Neural cell (in vitro differentiated cells): Measurements from ENCODE around the gene LIG1. TPM values are rescaled to one million over a fixed set of nuclear protein-coding genes. Genes with fewer than 3 reads are reported as not detected.
A peak's percentile ranks its signal among the peaks of the same experiment; 100 is the strongest.

Experiments
- H2AFZ ChIP-seq: fragments of 200-600, 300-800 bp; sonication (generic), shearing (Covaris generic); 2 replicates; pipeline ENCODE4 v1.6.0; 2014; ENCODE audit warnings: low read depth, mild to moderate bottlenecking, antibody characterized with exemption, low read length, moderate library complexity
- H3F3A ChIP-seq: fragments of 200-600 bp; shearing (Covaris generic); 2 replicates; pipeline ENCODE4 v1.6.1; 2016; ENCODE audit warnings: mild to moderate bottlenecking, moderate library complexity, mixed read lengths, antibody characterized with exemption, low read length; ENCODE audit not compliant: insufficient read depth, poor library complexity, severe bottlenecking
- H3K27ac ChIP-seq: fragments of 200-600, 300-800 bp; sonication (generic), shearing (Covaris generic); 2 replicates; pipeline ENCODE4 v1.5.1; 2014; ENCODE audit warnings: mild to moderate bottlenecking, low read length, moderate library complexity
- H3K27me3 ChIP-seq: fragments of 300-800, 200-600 bp; sonication (generic), shearing (Covaris generic); 2 replicates; pipeline ENCODE4 v1.6.0; 2014; ENCODE audit warnings: mild to moderate bottlenecking, low read depth, low read length, moderate library complexity; ENCODE audit not compliant: insufficient read depth
- H3K36me3 ChIP-seq: fragments of 300-800, 200-600 bp; sonication (generic), shearing (Covaris generic); 2 replicates; pipeline ENCODE4 v1.5.1; 2014; ENCODE audit warnings: mild to moderate bottlenecking, antibody characterized with exemption, low read length, moderate library complexity; ENCODE audit not compliant: insufficient read depth
- H3K4me2 ChIP-seq: fragments of 300-800, 200-600 bp; sonication (generic), shearing (Covaris generic); 2 replicates; pipeline ENCODE4 v1.6.0; 2014; ENCODE audit warnings: mild to moderate bottlenecking, low read length
- H3K4me3 ChIP-seq: fragments of 300-800, 200-600 bp; sonication (generic), shearing (Covaris generic); 2 replicates; pipeline ENCODE4 v1.5.1; 2014; ENCODE audit warnings: mild to moderate bottlenecking, low read length, moderate library complexity
- H3K79me2 ChIP-seq: fragments of 200-600 bp; shearing (Covaris generic); replicated peaks from 2 replicates; pipeline ENCODE4 v1.6.0; 2014; ENCODE audit warnings: mild to moderate bottlenecking, low read length, moderate library complexity; ENCODE audit not compliant: insufficient read depth
- H3K9ac ChIP-seq: fragments of 300-800, 200-600 bp; sonication (generic), shearing (Covaris generic); 2 replicates; pipeline ENCODE4 v1.6.1; 2016; ENCODE audit warnings: mild to moderate bottlenecking, low read length, mixed read lengths
- H3K9me2 ChIP-seq: fragments of 200-600 bp; shearing (Covaris generic); 2 replicates; pipeline ENCODE4 v1.6.1; 2016; ENCODE audit warnings: mild to moderate bottlenecking, low read length, mixed read lengths; ENCODE audit not compliant: insufficient read depth
- H3K9me3 ChIP-seq: fragments of 200-600, 300-800 bp; sonication (generic), shearing (Covaris generic); 2 replicates; pipeline ENCODE4 v1.6.1; 2016; ENCODE audit warnings: mild to moderate bottlenecking, mixed run types, low read length, moderate library complexity, mixed read lengths
- H4K20me1 ChIP-seq: fragments of 200-600 bp; shearing (Covaris generic); 2 replicates; pipeline ENCODE4 v1.6.1; 2016; ENCODE audit warnings: mild to moderate bottlenecking, mixed run types; ENCODE audit not compliant: insufficient read depth
- EP300 ChIP-seq: fragments of 450-650 bp; conservative IDR thresholded peaks from 2 replicates; pipeline ENCODE4 v1.6.1; 2014; ENCODE audit warnings: antibody characterized with exemption, mild to moderate bottlenecking, moderate library complexity; ENCODE audit not compliant: poor library complexity, severe bottlenecking
- EZH2 ChIP-seq: fragments of 200-600, 300-800 bp; shearing (Covaris generic), sonication (generic); IDR thresholded peaks from 2 replicates; pipeline ENCODE4 v1.6.1; 2014; ENCODE audit warnings: antibody characterized with exemption, low read length, borderline replicate concordance, mild to moderate bottlenecking; ENCODE audit not compliant: insufficient read depth, poor library complexity, severe bottlenecking
- MXI1 ChIP-seq: fragments of 450-650 bp; conservative IDR thresholded peaks from 2 replicates; pipeline ENCODE4 v1.6.1; 2014; ENCODE audit warnings: antibody characterized with exemption, mild to moderate bottlenecking; ENCODE audit not compliant: poor library complexity, severe bottlenecking
- POLR2AphosphoS5 ChIP-seq: IDR thresholded peaks from 2 replicates; pipeline ENCODE4 v1.6.1; 2012
- RAD21 ChIP-seq: fragments of 450-650 bp; conservative IDR thresholded peaks from 2 replicates; pipeline ENCODE4 v1.6.1; 2014; ENCODE audit warnings: antibody characterized with exemption, mild to moderate bottlenecking, moderate library complexity
- SMC3 ChIP-seq: fragments of 450-650 bp; conservative IDR thresholded peaks from 2 replicates; pipeline ENCODE4 v1.6.1; 2014; ENCODE audit warnings: antibody characterized with exemption, mild to moderate bottlenecking, moderate library complexity; ENCODE audit not compliant: poor library complexity
- TAF1 ChIP-seq: IDR thresholded peaks from 2 replicates; pipeline ENCODE4 v1.6.1; 2012; ENCODE audit warnings: low read depth
- polyA plus RNA-seq: library from polyadenylated mRNA; depleted of rRNA; stranded (reverse); fragments of >200 nt; gene quantifications from 2 replicates; pipeline ENCODE4 v1.2.3, GENCODE V29; 2014
- TF ChIP-seq, protein P1 (sequence below): IDR thresholded peaks from 2 replicates; pipeline ENCODE4 v1.6.1; 2012; ENCODE audit warnings: borderline replicate concordance
- TF ChIP-seq, protein P2 (sequence below): fragments of 450-650 bp; IDR thresholded peaks from 2 replicates; pipeline ENCODE4 v1.5.1; 2014; ENCODE audit warnings: antibody characterized with exemption, mild to moderate bottlenecking, moderate library complexity; ENCODE audit not compliant: poor library complexity, severe bottlenecking

Gene LIG1
- polyA plus RNA-seq, 1 donor from 2014 or later, result 33.9 TPM

GRCh38 chr19:48206397-48207093 lies 36.4 kb upstream of the LIG1 start:
- Histone ChIP-seq H3K9ac (no peak overlapping the region), H3K4me2 (no peak overlapping the region), H3K27me3 (no peaks in the 10 kb centered on the region), H3K79me2 (no peaks in the 10 kb centered on the region), H3K36me3 (no peaks in the 10 kb centered on the region), H3K4me3 (no peak overlapping the region), H3F3A (peaks cover 5% of the 10 kb centered on the region), H4K20me1 (no peaks in the 10 kb centered on the region), H3K27ac (no peak overlapping the region), H2AFZ (no peak overlapping the region), H3K9me3 (no peaks in the 10 kb centered on the region), H3K9me2 (no peaks in the 10 kb centered on the region)
- TF ChIP-seq EP300 (no peak), RAD21 (no peak), SMC3 (no peak), POLR2AphosphoS5 (no peak), MXI1 (no peak), TAF1 (no peak), EZH2 (no peak)
- TF ChIP-seq, protein P1, sequence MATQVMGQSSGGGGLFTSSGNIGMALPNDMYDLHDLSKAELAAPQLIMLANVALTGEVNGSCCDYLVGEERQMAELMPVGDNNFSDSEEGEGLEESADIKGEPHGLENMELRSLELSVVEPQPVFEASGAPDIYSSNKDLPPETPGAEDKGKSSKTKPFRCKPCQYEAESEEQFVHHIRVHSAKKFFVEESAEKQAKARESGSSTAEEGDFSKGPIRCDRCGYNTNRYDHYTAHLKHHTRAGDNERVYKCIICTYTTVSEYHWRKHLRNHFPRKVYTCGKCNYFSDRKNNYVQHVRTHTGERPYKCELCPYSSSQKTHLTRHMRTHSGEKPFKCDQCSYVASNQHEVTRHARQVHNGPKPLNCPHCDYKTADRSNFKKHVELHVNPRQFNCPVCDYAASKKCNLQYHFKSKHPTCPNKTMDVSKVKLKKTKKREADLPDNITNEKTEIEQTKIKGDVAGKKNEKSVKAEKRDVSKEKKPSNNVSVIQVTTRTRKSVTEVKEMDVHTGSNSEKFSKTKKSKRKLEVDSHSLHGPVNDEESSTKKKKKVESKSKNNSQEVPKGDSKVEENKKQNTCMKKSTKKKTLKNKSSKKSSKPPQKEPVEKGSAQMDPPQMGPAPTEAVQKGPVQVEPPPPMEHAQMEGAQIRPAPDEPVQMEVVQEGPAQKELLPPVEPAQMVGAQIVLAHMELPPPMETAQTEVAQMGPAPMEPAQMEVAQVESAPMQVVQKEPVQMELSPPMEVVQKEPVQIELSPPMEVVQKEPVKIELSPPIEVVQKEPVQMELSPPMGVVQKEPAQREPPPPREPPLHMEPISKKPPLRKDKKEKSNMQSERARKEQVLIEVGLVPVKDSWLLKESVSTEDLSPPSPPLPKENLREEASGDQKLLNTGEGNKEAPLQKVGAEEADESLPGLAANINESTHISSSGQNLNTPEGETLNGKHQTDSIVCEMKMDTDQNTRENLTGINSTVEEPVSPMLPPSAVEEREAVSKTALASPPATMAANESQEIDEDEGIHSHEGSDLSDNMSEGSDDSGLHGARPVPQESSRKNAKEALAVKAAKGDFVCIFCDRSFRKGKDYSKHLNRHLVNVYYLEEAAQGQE, result no peak
- TF ChIP-seq, protein P2, sequence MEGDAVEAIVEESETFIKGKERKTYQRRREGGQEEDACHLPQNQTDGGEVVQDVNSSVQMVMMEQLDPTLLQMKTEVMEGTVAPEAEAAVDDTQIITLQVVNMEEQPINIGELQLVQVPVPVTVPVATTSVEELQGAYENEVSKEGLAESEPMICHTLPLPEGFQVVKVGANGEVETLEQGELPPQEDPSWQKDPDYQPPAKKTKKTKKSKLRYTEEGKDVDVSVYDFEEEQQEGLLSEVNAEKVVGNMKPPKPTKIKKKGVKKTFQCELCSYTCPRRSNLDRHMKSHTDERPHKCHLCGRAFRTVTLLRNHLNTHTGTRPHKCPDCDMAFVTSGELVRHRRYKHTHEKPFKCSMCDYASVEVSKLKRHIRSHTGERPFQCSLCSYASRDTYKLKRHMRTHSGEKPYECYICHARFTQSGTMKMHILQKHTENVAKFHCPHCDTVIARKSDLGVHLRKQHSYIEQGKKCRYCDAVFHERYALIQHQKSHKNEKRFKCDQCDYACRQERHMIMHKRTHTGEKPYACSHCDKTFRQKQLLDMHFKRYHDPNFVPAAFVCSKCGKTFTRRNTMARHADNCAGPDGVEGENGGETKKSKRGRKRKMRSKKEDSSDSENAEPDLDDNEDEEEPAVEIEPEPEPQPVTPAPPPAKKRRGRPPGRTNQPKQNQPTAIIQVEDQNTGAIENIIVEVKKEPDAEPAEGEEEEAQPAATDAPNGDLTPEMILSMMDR, result no peak

- peak; percentile 62 for TF ChIP-seq POLR2AphosphoS5
- peak; percentile 85 for TF ChIP-seq MXI1
- peak; percentile 40 for TF ChIP-seq EP300
- peak; percentile 65 for TF ChIP-seq TAF1
- no peak for TF ChIP-seq SMC3
- TF ChIP-seq, protein P1, result peak; percentile 74
- TF ChIP-seq EZH2, result no peak
- Histone ChIP-seq H3K9me2 (no peaks in the 10 kb centered on the region), H3F3A (peaks cover 5% of the 10 kb centered on the region), H4K20me1 (no peaks in the 10 kb centered on the region), H3K27me3 (no peaks in the 10 kb centered on the region), H3K36me3 (no peaks in the 10 kb centered on the region), H3K9ac (peak overlapping the region; percentile 64), H3K4me2 (peak overlapping the region; percentile 89), H3K4me3 (peak overlapping the region; percentile 70), H3K79me2 (no peaks in the 10 kb centered on the region), H3K9me3 (no peaks in the 10 kb centered on the region), H3K27ac (peak overlapping the region; percentile 90), H2AFZ (peak overlapping the region; percentile 16)
These were observed 33.9 kb upstream of the LIG1 start for GRCh38 chr19:48203794-48204628.
